GM19463 (cell line): Measurements from ENCODE around the gene CD81.
"Not testable (repeated sequence)": the region's sequence is repeated elsewhere in the genome, so short reads cannot be mapped to it uniquely, and the experiment has no call there.

ENCODE experiments used
- ATAC-seq: cut with Tn5 transposase; IDR thresholded peaks from one replicate; pipeline ENCODE4 v1.9.1; 2021; ENCODE audit warnings: mild to moderate bottlenecking, moderate library complexity; ENCODE audit not compliant: unreplicated experiment

Gene CD81

DNA sequence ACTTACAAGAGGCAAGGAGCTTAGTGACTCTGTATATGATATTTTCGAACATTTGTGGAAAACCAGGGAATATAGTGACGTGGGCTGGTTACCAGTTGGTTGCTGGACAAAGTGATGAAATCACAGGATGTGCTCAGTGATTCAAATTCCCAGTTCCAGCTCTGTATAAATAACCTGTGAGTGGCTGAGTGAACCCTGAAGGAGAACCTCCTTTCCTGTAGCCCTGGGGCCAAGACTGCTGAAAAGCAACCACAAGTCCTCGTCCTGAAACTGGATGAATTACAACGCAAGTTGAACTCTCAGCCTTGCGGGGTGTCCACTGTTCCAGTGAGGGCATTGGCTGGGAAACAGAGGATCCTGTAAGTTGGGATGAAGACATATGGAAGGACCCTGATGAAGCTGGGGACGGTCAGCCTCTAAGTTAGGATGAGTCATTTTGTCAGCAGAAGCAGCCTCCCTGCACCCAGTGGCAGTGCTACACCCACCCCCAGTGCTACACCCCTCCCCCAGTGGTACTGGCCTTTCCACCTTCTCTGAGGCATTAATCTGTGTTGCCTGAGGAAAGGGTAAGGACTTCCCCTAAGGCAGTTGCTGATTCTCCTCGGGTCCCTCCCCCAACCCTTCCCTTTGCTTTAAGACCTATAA, 22.0 kb upstream of the CD81 start:
- ATAC-seq, result no peak

DNA sequence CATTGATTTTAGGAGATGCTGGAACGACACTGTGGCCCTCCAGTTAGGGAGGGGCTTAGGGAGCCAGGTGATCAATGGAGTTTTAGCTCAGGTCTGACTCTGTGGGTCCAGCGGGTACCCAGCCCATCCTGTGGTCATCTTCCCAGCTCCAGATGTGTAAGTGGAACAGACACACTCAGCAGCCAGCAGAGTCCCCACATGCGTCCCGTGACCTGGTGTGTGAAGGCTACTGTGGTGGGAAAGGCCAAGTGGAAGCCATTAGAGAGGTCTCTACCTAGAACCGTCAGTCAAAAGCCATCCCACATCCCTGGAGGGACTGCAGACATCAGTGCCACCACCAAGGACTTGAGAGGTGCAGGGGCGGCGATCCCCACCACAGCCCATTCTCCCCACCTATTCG, 19.9 kb upstream of the CD81 start:
- ATAC-seq, result no peak

DNA sequence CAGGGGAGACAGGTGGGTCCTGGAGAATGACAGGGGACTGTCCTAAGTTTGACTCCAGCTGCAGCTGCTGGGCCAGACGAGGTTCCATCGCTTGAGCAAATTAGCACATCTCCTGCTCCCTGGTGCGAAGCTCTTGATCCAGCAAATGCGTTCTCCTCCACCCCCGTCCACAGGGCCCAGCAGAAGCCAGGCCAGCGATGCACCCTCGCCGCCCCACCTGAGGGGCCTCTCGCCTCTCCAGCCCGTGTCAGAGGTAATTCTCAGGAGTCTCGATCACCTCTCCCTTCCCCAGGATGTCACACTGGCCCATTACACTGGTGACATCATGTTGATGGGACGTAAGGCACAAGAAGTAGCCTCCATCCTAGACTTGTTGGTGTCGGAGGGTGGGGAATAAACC, 19.5 kb upstream of the CD81 start:
- not testable (repeated sequence) for ATAC-seq

DNA sequence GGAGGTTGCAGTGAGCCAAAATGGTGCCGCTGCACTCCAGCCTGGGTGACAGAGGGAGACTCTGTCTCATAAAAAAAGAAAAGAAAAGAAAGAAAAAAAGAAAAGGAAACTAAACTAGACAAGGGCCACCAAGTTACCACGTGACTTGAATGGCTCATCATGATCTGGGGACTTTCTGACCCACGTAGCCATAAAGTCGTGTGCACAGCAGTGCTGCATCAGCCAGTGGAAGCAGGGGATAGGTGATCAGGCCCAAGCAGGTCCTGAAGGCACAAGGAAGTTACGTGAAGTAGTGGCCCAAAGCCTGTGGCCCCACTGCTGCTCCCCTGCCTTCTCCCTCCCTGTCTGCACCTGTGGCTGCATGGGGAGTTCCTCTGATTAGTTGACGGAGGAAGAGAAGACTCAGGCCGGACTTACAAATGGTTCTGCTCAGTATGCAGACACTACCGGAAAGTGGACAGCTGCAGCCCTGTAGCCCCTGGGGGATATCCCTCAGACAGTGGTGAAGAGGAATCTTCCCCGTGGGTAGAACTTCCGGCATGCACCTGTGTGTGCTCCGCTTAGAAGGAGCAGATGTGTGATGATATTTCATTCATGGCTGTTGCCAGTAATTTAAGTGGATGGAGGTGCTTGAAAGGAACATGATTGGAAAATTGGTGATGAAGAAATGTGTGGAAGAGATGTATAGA, 18.2 kb upstream of the CD81 start:
- ATAC-seq, result no peak

DNA sequence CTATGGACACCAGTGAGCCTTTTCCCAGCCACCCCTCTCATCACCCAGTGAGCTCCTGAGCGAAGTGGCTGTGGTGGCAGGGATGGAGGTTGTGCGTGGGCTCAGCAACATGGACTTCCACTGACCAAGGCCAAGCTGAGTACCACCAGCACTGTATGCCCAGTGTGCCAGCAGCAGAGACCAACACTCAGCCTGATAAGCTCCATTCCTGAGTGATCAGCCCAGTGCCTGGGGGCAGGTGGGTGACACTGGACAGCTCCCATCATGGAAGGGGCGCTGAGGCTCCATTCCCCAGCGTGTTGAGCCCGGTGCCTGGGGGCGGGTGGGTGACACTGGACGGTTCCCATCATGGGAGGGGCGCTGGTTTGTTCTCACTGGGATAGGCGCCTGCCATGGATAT, 17.6 kb upstream of the CD81 start:
- ATAC-seq, result no peak

DNA sequence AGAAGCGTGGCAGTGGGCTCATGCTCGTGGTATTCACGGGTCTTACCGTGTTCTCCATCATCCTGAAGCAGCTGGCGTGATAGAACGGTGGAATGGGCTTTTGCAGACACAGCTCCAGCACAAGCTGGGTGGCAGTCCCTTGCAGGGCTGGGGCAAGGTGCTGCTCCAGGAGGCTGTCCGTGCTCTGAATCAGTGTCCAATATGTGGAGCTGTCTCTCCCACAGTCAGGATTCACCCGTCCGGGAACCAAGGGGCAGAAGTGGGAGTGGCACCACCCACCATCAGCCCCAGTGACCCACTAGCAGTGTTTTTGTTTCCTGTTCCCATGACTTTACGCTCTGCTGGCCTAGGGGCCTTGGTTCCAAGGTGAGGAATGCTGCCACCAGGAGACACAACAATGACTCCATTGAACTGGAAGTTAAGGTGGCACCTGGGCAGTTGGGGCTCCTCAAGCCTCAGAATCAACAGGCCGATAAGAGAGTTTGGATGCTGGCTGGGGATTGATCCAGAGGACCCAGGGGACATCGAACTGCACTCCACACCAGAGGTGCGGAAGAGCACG, 16.9 kb upstream of the CD81 start:
- ATAC-seq, result no peak

DNA sequence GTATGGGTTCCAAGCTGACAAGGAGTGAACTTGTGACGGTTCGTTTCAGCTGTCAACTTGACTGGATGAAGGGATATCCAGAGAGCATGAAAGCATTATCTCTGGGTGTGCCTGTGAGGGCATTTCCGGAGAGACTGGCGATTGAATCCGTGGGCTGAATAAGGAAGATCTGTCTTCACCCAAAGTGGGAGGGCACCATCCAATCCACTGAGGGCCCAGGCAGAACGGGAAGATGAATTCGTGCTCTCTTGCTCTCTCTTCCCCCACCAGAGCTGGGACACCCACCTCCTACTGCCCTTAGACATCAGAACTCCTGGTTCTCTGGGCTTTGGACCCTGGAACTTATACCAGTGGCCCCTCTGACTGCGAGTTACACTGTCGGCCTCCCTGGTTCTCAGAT, 15.5 kb upstream of the CD81 start:
- ATAC-seq, result no peak

DNA sequence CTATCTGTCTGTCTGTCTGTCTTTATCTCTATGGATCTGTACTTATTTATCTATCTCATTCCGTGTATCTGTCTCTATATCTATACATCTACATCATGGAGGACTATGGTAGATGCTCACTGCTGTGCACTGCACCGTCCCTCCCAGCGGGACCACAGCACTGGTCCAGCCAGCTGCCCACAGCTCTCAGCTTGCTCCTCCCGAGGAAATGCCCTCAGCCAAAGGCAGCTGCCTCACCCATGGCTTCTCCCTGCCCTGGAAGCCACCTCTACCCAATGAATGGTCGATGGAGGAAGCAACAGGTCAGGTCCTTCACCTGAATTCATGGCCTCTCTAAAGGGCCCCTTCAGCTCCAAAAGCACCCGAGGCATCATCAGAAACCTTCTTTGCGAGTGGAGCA, 14.7 kb upstream of the CD81 start:
- ATAC-seq, result no peak

DNA sequence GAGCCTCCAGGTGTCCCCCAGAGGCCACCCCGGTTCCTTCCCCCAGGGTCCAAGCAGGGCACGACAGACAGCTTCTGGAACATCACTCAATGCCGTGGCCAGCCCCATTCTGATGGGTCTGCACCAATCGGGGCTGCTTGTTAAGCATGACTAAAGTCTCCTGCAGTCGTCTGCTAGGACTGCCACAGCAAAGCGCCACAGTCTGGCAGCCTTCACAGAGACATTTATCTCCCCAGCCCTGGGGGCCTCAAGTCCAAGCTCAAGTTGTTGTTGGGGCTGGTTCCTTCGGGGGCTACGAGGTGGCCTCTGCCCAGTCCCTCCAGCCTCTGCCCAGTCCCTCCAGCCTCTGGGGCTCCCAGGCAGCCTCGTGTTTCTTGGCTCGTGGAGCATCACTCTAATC, 14.0 kb upstream of the CD81 start:
- ATAC-seq, result no peak

DNA sequence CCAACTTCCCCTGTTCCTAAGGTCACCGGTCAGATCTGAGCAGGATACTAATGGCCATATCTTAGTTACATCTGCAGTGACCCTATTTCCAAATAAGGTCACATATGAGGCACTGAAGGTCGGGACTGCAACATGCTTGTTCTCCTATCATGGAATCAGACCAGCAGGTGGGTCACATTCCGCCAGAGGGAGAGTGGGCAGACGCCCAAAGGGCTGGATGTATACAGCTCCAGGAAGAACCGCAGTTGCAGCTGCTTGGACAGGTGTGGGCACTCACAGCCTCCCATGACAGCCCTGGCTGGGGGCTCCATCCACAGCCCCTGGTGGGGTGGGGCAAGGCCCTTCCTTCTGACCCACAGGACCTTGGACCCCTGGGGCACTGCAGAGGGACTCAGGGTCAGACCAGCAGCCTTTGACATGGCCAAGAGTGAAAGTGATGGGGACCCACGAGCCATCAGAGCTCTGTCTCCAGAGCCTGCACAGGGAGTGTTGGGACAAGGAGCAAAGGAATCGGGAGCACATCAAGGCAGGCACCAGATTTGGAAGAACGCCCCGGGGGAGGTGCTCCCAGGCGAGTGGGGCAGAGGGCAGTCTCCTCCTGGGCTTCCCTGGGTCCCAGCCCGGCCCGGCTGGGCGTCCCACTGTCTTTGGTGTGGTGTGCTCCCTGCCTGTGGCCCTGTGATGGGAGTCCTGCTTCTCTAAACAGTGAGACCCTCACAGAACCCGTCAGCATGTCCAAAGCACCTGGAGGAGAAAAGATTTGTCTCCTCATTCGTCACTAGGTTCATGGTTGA, 13.3 kb upstream of the CD81 start:
- no peak for ATAC-seq

DNA sequence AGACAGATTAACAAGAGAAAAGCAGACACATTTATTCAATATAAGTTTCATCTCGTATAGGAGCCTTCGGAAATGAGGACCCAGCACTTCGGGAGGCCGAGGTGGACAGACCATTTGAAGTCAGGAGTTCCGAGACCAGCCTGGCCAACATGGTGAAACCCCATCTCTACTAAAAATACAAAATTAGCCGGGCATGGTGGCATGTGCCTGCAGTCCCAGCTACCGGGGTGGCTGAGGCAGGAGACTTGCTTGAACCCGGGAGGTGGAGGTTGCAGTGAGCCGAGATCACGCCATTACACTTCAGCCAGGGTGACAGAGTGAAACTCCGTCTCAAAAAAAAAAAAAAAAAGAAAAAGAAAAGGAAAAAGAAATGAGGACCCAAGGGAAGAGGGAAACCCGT, 12.7 kb upstream of the CD81 start:
- not testable (repeated sequence) for ATAC-seq

DNA sequence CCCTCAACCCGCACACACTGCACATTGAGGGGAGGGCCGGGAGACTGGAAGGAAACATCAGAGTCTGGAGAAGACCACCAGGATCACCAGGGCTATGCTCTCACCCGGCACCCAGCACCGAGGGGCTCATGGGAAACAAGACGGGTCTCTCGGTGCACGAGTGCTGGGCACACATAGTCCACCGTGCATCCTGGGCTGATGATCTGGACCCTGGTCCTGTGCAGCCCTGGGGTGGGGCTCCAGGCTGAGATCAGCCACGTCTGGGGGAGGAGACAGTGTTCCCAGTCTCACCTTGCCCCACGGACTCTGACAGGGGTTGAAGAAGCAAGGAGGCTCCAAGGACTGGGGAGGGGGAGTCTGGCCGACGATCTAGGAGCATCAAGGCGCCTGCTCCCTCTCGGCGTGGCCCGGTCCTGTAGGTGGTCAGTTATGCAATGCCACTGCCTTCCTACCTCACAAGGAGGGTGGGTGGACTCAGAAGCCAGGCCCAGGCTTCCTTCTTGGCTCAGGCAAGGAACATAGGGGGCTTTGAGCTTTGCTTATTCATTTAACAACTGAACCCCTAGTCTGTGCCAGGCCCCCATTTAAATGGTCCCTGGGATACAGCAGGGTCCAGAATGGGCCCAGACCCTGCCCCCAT, 11.4 kb upstream of the CD81 start:
- no peak for ATAC-seq

DNA sequence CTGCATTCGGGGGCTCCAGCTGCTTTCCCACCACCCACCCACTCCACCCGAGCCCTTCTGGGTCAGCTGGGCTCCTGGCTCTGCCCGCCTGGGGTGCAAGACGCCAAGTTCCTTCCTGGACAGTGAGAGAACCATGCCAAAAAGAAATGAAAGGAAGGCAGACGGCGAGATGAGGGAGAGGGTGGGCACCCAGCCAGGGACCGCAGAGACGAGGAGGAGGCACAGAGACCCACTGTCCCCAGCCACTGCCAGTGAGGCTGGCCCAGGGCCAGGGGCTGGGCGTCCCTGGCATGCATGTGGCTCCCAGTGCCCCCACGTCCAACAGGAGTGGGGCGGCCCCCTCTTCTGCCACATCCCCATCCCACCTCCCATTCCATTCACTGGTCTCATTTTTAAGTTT, 10.8 kb upstream of the CD81 start:
- no peak for ATAC-seq

DNA sequence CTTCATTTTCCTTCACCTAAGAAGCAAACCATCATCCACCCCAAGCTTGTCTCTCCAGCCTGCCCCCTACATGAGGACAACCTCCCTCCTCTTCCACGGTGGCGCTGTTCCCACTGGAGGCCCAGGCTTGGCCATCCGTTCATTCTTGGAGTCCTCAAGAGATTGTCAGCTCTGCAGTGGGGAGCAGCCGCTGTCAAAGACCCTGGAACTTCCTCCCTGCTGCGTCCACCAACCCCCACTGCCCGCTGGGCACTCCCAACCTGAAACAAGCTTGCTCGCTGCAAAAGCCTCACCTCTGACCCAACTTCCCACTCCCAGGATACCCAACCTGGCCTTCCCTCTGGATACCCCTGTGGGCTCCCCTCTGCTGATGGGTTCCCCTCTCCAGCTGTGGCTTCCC, 10.4 kb upstream of the CD81 start:
- no peak for ATAC-seq

DNA sequence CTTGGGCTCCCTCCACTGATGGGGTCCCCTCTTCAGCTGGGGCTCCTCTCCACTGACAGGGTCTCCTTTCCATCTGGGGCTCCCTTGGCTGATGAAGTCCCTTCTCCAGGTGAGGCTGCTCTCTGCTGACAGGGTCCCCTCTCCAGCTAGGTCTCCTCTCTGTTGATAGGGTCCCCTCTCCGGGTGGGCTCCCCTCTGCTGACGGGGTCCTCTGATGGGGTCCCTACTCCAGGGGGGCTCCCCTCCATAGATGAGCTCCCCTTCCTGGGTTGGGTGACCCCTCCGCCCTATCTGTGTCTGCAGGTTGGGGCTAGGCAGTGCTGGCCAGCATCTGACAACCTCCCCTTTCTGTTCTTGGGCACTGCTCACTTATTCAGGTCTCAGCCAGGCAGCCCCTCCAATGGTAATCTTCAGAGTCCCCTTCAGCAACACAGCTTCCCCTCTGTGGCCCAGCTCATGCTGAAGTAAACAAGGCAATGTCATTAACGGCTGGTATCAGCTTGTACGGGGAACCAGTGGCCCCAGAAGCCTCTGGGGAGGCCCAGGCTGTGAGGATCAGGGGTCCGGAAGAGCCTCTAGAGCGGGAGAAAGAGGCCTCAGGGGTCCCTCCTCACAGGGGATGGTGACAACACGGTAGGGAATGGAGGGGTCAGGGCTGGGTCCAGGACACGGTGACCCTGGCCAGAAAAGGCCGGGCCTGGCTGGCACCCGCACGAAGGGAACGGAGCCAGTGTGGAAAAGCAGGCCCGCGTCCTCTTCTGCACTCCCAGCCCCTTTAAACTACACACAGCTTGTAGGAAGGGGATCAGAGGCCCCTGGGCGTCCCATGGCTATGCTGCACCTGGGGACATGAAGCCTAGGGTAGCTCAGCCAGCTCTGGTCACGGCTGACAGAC, 9.6 kb upstream of the CD81 start:
- ATAC-seq, result no peak

DNA sequence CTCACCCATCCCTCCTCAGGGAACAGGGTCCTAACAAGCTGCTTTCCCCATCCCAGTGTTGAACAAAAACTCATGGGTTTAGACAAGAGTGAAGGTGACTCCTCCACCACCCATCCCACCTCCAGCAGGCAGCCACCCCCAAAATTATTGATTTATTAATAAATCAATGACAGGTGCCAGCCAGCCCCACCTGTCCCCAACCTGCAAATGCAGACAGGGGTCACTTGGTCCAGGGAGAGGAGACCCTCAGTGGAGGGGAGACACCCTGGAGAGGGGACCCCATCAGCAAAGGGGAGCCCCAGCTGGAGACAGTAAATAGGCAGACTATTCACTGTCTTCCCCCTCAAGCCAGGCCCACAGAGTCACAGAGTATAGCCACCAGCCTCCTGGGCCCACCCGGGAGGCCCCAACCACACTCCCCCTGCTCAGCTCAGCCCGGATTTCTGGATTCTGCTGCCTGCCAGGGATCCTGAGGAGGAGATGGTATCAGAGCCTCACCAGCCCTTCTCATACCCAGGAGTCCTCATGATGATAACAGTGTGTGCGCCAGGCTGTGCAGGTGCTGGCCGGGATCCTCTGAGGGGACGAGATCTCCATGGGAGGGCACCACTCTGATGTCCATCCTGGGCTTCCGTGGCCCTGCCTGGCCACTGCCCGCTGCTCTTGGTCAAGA, 8.8 kb upstream of the CD81 start:
- no peak for ATAC-seq

DNA sequence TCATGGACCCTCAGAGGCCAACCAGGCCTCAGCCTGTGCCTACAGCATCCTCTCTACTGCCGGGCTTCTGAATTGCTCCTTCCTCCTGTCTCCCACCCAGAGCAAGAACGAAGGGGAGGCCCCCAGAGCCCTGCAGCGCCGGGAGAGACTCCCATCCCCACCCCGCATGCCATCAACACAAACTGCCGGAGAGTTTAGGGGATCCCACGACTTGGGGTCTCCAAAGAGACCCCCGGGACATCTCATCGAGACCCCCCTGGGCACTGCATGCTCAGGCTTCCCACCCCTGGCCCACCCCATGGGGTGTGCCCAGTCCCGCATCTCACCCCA, 8.3 kb upstream of the CD81 start:
- no peak for ATAC-seq

DNA sequence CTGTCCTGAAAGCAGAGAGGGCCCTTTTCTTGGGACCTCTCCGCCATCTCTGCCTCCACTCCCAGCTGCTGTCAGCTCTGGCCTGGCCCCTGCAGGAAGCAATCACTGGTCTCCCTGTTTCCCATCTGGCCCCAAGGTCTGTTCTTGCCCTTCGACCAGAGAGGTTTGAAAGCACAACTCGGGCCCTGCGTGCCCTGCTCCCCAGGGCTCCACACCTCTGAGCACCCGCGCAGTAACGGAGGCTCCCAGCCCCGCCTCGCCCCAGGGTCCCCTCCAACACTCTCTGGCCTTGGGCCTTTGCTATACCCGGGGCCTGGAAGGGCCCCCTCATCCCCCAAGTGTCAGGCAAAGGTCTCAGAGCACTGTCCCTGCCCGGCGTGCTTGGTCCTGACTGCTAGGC, 7.8 kb upstream of the CD81 start:
- no peak for ATAC-seq

DNA sequence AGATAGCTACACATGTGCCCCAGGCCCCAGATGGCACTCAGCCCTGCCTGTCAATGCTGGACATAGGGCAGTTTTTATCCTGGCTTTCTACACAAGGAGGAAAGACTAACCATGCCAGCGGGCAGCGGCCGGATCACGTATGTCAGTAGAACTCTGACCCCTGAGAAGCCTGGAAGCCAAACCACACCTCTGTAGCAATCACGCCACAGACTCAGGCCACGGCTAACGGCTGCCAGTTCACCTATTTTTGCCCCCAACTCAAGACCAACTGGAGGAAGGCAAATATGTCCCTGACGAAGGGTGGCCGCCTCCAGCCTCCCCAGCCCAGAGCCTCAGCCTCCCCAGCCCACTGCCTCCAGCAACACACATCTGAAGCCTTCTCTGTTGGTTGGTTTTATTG, 7.2 kb upstream of the CD81 start:
- ATAC-seq, result no peak
